Dermis blood vessel endothelial cell (primary cell): ENCODE measurements around the gene ARL2. TPM values are rescaled to one million over a fixed set of nuclear protein-coding genes. Genes with fewer than 3 reads are reported as not detected.

Experiments used
- DNase-seq: peaks from one replicate; pipeline ENCODE4 v3.0.0; 2010
- total RNA-seq: library from RNA; depleted of rRNA; stranded (reverse); fragments of >200 nt; gene quantifications from 2 replicates; pipeline ENCODE4 v1.2.3, GENCODE V29; 2014

The ARL2 gene
- total RNA-seq, 1 donor from 2014 or later, result 145 TPM

GRCh38 chr11:65047581-65048422 lies 33.8 kb downstream of the ARL2 start:
- DNase-seq, result peak; percentile 7

DNA sequence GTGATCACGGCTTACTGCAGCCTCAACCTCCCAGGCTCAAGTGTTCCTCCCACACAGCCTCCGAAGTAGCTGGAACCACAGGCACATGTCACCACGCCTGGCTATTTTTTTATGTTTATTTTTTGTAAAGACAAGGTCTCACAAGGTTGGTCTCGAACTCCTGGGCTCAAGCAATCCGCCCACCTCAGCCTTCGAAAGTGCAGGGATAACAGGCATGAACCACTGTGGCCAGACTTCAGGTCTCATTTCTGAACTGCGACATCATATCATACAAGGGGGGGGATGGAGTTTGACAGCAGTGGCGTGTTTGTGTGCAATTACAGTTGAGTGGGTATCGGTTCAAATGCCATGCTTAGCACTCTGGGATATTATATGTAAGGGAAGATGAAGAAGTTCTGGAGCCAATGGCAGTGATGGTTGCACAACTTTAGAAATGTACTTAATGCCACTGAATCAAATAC lies 37.5 kb downstream of the ARL2 start:
- no peak for DNase-seq

DNA sequence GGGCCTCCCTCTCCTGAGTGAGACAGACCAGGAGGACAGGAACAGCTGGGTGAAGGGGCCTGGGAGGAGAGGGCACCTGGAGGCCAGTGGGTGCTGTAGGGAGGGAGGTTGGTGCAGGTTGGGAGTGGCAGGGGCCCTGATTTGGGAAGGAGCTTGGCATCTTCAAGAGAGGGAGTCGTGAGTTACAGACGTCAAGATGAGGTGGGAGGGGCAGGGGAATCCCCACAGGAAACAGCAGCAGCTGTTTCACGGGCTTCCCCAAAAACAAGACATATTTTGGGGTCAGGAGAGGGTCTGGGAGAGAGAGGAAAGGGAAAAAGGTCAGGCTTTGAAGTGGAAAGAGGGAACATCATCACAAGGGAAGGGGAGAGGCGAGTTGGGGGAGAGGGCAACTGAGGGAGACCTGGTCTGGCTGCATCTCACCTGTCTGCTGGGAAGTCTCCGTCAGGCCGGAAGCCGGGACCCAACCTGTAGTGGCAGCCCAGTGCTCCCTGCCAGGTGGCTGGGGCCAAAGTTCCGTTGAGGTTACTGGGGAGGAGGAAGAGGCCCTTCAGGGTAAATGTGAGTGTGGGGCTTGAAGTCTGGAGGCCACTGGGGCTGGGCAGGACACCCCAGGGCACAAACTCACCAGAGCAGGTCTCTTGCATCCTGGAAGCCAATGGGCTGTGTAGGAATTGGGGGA lies 40.0 kb downstream of the ARL2 start:
- no peak for DNase-seq

DNA sequence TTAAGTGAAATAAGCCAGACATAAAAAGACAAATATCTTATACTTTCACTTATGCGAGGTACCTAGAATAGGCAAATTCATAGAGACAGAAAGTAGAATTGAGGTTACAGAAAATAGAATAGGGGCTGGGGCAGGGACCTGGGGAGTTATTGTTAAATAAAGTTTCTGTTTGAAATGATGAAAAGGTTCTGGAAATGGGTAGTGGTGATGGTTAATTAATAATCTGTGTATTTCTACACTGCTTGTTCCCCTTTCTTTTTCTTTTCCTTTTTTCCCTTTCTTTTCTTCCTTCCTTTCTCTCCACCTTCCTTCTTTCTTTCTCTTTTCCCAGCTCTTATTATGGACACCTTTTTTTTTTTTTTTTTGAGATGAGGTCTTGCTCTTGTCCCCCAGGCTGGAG lies 41.6 kb downstream of the ARL2 start:
- no peak for DNase-seq

- no peak for DNase-seq
Observed at GRCh38 chr11:65056999-65057398, 43.0 kb downstream of the ARL2 start.

GRCh38 chr11:65057526-65057925 lies 43.6 kb downstream of the ARL2 start:
- DNase-seq, result no peak

DNA sequence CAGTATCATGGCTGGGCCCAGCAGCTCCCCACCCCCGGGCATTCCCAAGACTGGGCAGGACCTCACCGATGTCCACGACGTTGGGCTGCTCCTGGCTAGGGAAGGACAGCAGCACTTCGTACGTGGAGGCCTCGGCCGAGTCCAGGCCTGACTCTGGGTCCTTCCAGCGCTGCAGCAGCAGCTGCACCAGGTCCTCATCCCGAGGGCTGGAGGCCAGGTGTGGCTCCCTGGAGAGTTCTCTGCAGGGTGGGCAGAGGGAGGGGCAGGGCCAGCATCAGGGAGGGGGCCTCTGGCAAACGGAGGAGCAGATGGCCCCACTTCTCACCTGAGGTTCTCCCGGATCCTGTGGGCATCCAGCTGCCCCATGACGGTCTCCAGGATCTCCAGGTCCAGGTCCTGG lies 44.1 kb downstream of the ARL2 start:
- DNase-seq, result no peak

- no peak for DNase-seq
Observed at GRCh38 chr11:65058419-65059054, 44.6 kb downstream of the ARL2 start, which contains the start of gene NAALADL1. TSS of gene NAALADL1 (minus strand) at chr11:65058553. CDS start at chr11:65058521, 32 bp downstream.

DNA sequence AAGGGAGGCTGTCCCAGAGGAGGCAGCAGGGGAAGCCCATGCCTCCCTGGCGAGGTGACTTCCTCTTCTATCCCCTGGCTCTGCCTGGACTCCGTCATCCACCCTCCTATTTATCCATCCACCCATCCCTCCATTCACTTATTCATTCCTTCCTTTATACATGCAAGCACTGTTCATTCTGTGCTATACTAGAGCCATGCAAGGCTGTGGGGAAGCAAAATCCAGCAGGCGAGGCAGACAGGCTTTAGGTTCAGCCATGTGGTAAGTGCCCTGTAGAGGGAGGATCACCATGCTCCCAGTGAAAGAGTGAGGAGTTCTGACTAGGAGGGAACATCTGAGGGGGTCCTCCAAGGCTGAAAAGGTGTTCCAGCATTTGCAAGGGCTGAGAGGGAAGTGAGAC lies 45.6 kb downstream of the ARL2 start:
- no peak for DNase-seq

DNA sequence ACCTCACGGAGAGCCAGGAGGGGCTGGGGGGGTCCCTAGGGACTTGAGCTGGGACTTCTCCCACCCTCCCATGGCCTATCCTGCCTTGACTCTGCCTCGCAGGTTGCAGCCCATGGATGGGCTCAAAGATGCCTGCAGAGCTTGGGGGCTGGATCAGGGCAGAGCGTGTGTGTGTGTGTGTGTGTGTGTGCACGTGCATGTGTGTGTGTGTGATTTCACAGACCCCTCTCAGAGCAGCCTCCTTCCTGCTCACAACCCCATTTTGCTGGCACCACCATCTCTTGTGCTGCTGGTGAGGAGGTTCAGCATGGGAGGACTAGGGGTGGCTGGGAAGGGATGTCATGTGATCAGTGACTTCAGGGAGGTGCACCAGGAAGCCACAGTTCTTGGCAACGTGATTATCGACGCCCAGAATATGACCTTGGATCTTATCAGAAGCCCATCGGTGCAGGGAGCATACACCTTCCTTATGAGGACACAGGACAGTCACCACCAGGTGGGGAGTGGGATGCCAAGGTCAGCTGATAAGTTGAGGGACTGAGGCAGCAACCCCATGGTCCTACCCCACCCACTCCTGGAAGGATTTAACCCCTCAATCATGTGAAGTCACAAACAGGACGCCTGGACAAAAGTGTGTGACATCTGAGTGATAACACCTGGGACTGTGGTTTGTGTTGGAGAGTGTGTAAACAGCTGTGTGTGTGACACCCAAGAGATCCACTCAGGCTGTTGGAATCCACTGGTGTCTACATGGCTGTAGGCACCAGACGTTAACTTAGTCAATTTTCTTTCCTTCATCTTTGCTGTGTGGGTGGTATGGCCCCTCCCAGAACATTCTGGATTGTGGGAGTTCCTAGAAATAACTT lies 46.2 kb downstream of the ARL2 start:
- no peak for DNase-seq

DNA sequence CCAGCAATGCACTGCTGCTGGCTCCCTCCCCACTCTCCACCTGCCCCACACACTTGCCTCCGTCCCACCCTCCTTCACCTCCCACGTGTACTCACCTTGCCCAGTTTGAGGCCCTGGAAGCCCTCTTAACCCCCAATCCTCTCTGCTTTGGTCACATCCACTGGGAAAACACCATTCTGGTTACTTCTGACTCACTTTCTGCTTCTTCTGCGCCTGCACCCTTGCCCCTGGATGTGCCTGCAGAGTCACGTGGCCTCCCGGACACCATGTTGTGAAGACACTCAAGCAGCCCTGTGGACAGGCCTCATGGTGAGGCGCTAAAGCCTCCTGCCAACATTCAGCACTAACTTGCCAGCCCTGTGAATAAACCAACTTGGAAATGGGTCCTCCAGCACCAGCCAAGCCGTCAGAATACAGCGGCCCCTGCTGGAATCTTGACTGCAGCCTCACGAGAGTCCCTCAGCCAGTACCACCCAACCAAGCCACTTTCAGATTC lies 47.0 kb downstream of the ARL2 start:
- DNase-seq, result peak; percentile 50

DNA sequence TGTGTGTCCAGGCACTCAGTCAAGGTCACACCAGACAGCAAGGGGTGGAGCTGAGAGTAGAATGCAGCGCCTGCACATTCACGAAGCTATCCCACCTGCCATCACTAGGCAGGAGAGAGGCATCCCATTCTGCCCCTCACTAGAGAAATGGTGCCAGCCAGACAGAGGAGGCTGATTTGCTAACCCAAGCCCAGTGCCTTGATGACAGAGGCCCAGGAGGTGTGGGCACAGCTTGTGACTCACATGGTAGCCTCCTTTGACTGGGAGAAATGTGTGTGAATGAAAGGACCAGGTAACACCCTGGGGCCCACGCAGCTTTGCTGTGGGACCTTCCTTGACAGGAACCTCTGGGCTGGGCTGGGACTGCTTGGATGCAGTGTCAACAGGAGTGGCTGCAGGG lies 49.6 kb downstream of the ARL2 start:
- no peak for DNase-seq

DNA sequence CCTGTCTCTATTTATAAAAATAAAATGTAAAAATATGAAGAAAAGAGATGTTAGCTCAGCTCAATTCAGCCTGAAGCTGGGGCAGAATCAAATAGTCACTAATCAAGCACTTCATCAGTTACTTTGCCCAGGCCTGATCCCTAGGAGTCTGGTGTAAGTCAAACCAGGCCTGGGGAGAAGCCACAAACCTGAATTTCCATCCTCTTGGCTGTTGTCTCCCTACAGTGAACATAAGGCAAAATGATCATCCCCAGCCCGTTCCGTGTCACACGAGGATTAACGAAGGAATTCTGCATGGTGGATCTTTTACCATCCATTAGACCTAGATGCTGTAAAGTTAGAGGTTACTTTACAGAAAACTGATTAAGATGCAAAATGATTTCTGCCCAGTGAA lies 50.9 kb downstream of the ARL2 start:
- DNase-seq, result no peak

- no peak for DNase-seq
Observed at GRCh38 chr11:65065851-65066250, 51.9 kb downstream of the ARL2 start.

DNA sequence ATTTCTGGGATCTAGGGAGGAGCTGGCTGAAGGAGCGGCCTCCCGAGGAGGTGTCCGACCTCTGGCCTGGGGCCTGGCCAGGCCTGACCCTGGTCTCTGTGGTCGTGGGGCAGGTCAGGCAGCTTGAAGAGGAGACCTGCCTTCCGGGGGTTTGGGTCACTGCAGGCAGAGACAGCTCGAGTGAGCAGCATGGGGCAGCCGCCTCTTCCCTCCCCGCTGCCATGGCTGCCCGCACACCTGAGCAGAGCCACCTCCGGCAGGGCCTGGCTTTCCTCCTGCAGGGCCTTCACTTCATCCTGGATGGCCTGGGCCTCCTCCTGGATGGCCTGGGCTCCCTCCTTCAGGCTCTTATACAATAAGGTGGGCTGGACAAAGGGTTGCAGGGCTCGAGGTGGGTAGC lies 52.4 kb downstream of the ARL2 start:
- DNase-seq, result no peak

DNA sequence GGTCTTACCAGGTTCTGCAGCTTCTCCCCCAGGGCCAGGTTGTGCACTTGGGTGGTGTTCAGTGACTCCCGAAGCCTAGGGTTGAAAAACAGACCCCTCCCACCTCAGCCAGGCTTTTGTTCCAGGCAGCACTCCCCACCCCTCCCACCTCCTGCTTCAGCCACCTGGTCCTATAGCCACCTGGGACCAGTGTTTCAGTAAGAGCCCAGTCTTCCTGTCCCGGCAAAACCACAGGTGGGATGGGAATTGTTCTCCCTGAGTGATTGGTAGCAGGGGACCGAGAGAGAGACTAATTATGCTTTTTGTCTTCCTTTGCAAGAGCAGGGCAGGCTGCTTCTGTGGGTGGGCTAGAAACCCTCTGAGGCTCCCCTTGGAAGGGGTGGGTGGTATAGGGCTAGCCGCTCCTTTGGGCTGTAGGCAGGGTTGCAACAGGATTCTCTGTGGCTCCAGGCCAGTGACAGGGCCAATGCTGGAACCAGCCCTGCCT lies 52.9 kb downstream of the ARL2 start:
- no peak for DNase-seq

DNA sequence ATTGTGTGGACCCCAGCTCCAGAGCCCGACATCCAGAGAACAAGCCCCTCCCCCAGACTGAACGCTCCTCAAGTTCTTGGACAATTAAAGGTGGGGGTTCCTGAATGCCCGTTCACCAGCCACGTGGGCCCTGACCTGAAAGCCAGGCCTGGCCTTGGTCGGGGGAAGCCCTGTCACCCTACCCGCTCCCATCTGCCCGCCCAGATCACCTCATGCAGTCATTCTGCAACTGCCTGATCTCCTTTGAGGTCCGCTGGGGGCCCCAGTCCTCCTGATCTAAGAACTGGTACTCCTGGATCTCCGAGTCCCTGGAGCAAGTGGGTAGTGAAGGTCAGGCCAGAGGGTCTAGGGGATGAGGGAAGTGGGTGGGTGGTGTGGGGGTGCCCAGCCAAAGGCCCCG lies 53.5 kb downstream of the ARL2 start:
- no peak for DNase-seq

DNA sequence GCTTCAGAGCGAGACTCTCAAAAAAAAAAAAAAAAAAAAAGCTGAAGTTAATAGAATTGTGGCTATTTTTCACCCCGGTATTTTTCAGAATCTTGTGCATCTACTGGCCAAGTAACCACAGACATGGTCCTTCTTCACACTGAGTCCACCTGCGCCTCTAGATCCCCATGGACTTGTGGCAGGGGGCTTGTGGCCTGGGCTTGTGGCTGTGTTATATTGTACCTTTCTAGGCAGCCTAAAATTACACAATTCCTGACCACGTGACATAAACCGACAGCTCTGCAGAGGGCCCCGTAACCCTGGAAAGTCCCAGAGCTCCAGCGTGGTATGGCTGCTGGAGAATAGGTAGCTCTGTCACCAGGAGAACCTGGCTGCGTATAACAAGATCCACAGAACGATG lies 55.3 kb downstream of the ARL2 start:
- DNase-seq, result no peak
